GM21825 (cell line): ENCODE data around the gene MTUS2.

Experiments
- ATAC-seq: cut with Tn5 transposase; IDR thresholded peaks from one replicate; pipeline ENCODE4 v1.9.1; 2021; ENCODE audit warnings: mild to moderate bottlenecking, moderate library complexity; ENCODE audit not compliant: unreplicated experiment

MTUS2 gene

GRCh38 chr13:29021717-29022116, 201.6 kb downstream of the MTUS2 start:
- ATAC-seq, result no peak

- ATAC-seq, result no peak
Measured at GRCh38 chr13:29022410-29022809, 202.3 kb downstream of the MTUS2 start.

- no peak for ATAC-seq
Measured at GRCh38 chr13:29022968-29023367, 202.8 kb downstream of the MTUS2 start.

GRCh38 chr13:29024783-29025182, 204.6 kb downstream of the MTUS2 start:
- ATAC-seq, result no peak

GRCh38 chr13:29028868-29029267, 208.7 kb downstream of the MTUS2 start:
- no peak for ATAC-seq

- ATAC-seq, result no peak
Measured at GRCh38 chr13:29038700-29039099, 218.6 kb downstream of the MTUS2 start.

- no peak for ATAC-seq
Measured at GRCh38 chr13:29039212-29039611, 219.1 kb downstream of the MTUS2 start.

- no peak for ATAC-seq
Measured at GRCh38 chr13:29046588-29046987, 226.4 kb downstream of the MTUS2 start.

- no peak for ATAC-seq
Measured at GRCh38 chr13:29049524-29049923, 229.4 kb downstream of the MTUS2 start.

GRCh38 chr13:29050719-29051118, 230.6 kb downstream of the MTUS2 start:
- no peak for ATAC-seq

GRCh38 chr13:29059800-29060199, 239.7 kb downstream of the MTUS2 start:
- ATAC-seq, result no peak

- ATAC-seq, result no peak
Measured at GRCh38 chr13:29065142-29065541, 245.0 kb downstream of the MTUS2 start.

- no peak for ATAC-seq
Measured at GRCh38 chr13:29067306-29067945, 247.3 kb downstream of the MTUS2 start.

- no peak for ATAC-seq
Measured at GRCh38 chr13:29073755-29074154, 253.6 kb downstream of the MTUS2 start.

- ATAC-seq, result no peak
Measured at GRCh38 chr13:29077051-29077813, 257.1 kb downstream of the MTUS2 start.

- ATAC-seq, result peak; percentile 60
Measured at GRCh38 chr13:29081036-29081435, 260.9 kb downstream of the MTUS2 start.

- ATAC-seq, result no peak
Measured at GRCh38 chr13:29081697-29082440, 261.7 kb downstream of the MTUS2 start.

- no peak for ATAC-seq
Measured at GRCh38 chr13:29099781-29100406, 279.8 kb downstream of the MTUS2 start.

- ATAC-seq, result no peak
Measured at GRCh38 chr13:29100758-29101157, 280.6 kb downstream of the MTUS2 start.

GRCh38 chr13:29101409-29101808, 281.3 kb downstream of the MTUS2 start:
- ATAC-seq, result no peak

GRCh38 chr13:29101905-29102304, 281.8 kb downstream of the MTUS2 start:
- ATAC-seq, result no peak
